PFSK-1 (cell line): ENCODE results near the gene MYLK3.

Experiments
- FOXP2 ChIP-seq: optimal IDR thresholded peaks from 2 replicates; pipeline ENCODE3; 2011; ENCODE audit warnings: borderline replicate concordance, control low read depth, inconsistent platforms; ENCODE audit not compliant: insufficient read depth; ENCODE audit errors: extremely low read length, extremely low read depth
- POLR2AphosphoS5 ChIP-seq: IDR thresholded peaks from 2 replicates; pipeline ENCODE4 v1.6.1; 2012; ENCODE audit warnings: low read depth, mild to moderate bottlenecking, control low read depth, low read length, moderate library complexity
- REST ChIP-seq, 2 experiments: IDR thresholded peaks; 2 replicates each; pipeline versions ENCODE4 v1.6.1 to v1.8.0; 2011 to 2012; ENCODE audit warnings: low read depth in 2 of 2, low read length in 2 of 2, control low read depth in 1 of 2, inconsistent platforms in 1 of 2, mild to moderate bottlenecking in 1 of 2, moderate library complexity in 1 of 2; ENCODE audit not compliant: insufficient read depth in 1 of 2
- SIN3A ChIP-seq: IDR thresholded peaks from 2 replicates; pipeline ENCODE4 v1.6.1; 2012; ENCODE audit warnings: mild to moderate bottlenecking, low read length, moderate library complexity, borderline replicate concordance; ENCODE audit not compliant: insufficient read depth
- TAF1 ChIP-seq: IDR thresholded peaks from 2 replicates; pipeline ENCODE4 v1.6.1; 2012; ENCODE audit warnings: low read length, control low read depth, borderline replicate concordance; ENCODE audit not compliant: insufficient read depth

MYLK3 gene

DNA sequence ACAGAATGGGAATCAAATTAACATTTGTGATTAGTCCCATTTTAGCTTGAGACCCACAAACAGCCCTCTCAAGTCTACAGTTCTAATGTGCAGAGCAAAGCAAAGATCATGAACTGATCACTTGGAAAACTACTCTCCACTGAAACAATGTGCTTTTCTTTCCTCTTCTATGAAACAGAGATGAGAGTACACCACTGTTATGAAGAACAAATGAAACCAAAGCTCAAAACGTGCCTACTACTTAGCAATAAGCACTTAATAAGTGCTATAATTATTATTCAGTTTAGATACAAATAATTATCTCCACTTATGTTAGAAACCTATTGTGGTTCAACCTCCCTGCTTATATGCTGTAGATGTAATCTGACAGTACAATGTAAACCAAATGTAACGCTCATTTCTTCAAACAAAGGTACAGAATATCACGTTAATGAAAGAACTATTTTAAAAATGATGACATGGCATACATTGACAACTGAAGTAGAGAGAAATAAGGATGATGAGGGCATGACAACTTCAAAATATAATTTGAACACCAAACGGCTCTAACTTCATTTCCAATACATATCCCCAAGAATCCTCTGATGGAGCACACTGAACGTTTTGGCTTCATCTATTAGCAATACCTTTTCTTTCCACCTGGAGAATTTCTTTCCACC is 61.2 kb downstream of the MYLK3 start:
- TF ChIP-seq FOXP2 (no peak), SIN3A (no peak), REST (IDR thresholded peaks at IDR 0.05; ENCODE audit: insufficient read depth in 1 of 2, low read depth in 2 of 2, low read length in 2 of 2) (no peak)

DNA sequence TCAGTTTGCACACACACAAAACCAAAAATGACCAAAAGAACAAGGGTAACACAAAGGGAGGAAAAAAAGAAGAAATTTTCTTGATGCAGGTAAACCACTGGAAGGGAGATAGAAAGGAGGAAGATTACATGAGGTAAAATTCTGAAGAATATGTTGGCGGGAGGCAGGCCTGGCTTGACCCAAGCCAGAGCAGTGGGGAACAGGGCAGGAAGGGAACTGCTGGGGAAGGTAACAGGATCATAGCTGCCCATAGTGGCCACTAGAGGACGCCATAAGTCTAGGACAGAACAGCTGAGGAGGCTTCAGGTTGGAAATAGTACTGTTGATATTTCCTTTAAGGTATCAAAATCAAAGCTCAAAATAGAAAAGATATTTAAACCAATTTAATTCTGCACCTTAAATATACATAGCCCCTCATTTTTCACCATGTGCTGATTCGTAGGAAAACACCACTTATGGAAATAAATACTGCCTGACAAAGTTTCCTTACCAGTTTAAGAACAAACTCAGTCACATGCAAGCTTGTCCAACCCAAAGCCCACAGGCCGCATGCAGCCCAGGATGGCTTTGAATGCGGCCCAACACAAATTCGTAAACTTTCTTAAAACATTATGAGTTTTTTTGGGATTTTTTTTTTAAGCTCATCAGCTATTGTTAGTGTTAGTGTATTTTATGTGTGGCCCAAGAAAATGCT is 74.7 kb downstream of the MYLK3 start:
- no peak for TF ChIP-seq SIN3A

- TF ChIP-seq POLR2AphosphoS5 (no peak), SIN3A (no peak), TAF1 (no peak), REST (IDR thresholded peaks at IDR 0.05; ENCODE audit: insufficient read depth in 1 of 2, low read depth in 2 of 2, low read length in 2 of 2) (no peak), FOXP2 (no peak)
These were observed 86.0 kb downstream of the MYLK3 start for GRCh38 chr16:46662123-46662522.

GRCh38 chr16:46658925-46659324 is 89.2 kb downstream of the MYLK3 start:
- TF ChIP-seq SIN3A (no peak), FOXP2 (no peak), REST (IDR thresholded peaks at IDR 0.05; ENCODE audit: insufficient read depth in 1 of 2, low read depth in 2 of 2, low read length in 2 of 2) (no peak)
